Sigmoid colon (tissue), 4 donors: ENCODE data around the gene FHL3.

Experiments
- EP300 ChIP-seq, 4 donors: sonication (generic); formaldehyde crosslinking; IDR thresholded peaks; one replicate each; pipeline ENCODE4 v1.6.1; 2017; ENCODE audit warnings: antibody characterized with exemption in 4 of 4
- POLR2A ChIP-seq, 2 donors: fragments of 450-650 bp; IDR thresholded peaks; one replicate each; pipeline ENCODE4 v1.6.1; 2016; ENCODE audit warnings: antibody characterized with exemption in 2 of 2, mild to moderate bottlenecking in 2 of 2, moderate library complexity in 2 of 2
- POLR2AphosphoS5 ChIP-seq, 4 donors: sonication (generic); formaldehyde crosslinking; IDR thresholded peaks; one replicate each; pipeline ENCODE4 v1.6.1; 2017; ENCODE audit warnings: antibody characterized with exemption in 4 of 4
- TF ChIP-seq, protein P1 (sequence below), 4 experiments: fragments of 450-650 bp in 3 of 4; fragments of 200-600 bp in 1 of 4; IDR thresholded peaks; one replicate each; pipeline ENCODE4 v1.5.1; 2016 to 2019; ENCODE audit warnings: antibody characterized with exemption in 4 of 4, mild to moderate bottlenecking in 3 of 4, moderate library complexity in 2 of 4

DNA sequence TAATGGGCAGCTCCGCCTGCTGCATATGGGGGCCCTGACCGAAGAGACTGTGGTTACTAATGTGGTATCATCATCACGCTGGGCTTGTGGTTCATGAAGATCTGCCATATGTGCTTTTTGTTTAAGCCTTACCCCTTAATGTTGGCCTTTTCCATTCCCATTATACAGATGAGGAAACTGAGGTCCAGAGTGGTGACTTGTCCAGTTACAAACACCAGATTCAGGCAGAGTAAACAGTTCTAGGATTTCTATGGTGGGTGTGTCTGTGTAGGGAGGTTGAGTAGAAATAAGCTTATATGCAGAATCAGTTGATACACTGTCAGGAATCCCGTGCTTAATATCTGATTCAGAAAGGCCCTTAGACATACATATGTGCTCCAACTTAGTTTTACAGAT lies 7.9 kb upstream of the FHL3 start:
- TF ChIP-seq, protein P1, sequence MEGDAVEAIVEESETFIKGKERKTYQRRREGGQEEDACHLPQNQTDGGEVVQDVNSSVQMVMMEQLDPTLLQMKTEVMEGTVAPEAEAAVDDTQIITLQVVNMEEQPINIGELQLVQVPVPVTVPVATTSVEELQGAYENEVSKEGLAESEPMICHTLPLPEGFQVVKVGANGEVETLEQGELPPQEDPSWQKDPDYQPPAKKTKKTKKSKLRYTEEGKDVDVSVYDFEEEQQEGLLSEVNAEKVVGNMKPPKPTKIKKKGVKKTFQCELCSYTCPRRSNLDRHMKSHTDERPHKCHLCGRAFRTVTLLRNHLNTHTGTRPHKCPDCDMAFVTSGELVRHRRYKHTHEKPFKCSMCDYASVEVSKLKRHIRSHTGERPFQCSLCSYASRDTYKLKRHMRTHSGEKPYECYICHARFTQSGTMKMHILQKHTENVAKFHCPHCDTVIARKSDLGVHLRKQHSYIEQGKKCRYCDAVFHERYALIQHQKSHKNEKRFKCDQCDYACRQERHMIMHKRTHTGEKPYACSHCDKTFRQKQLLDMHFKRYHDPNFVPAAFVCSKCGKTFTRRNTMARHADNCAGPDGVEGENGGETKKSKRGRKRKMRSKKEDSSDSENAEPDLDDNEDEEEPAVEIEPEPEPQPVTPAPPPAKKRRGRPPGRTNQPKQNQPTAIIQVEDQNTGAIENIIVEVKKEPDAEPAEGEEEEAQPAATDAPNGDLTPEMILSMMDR (IDR thresholded peaks at IDR 0.05), result no peak
- no peak for TF ChIP-seq POLR2A (IDR thresholded peaks at IDR 0.05)
- no peak for TF ChIP-seq POLR2AphosphoS5 (IDR thresholded peaks at IDR 0.05)
- TF ChIP-seq EP300 (IDR thresholded peaks at IDR 0.05), result no peak
